Breast epithelium (tissue), 3 donors: ENCODE data around the gene POMP.
"Not testable (repeated sequence)": the region's sequence is repeated elsewhere in the genome, so short reads cannot be mapped to it uniquely, and the experiment has no call there.

ENCODE experiments used
- CTCF ChIP-seq, 3 donors: fragments of 450-650 bp; IDR thresholded peaks; one replicate each; pipeline ENCODE4 v1.5.1; 2016 to 2017; ENCODE audit warnings: antibody characterized with exemption in 3 of 3, mild to moderate bottlenecking in 3 of 3, moderate library complexity in 3 of 3
- POLR2A ChIP-seq: fragments of 450-650 bp; IDR thresholded peaks from one replicate; pipeline ENCODE4 v1.6.1; 2016; ENCODE audit warnings: antibody characterized with exemption, mild to moderate bottlenecking, moderate library complexity
- POLR2AphosphoS5 ChIP-seq, 3 donors: sonication (generic); formaldehyde crosslinking; IDR thresholded peaks; one replicate each; pipeline ENCODE4 v1.6.1; 2017; ENCODE audit warnings: antibody characterized with exemption in 3 of 3

GRCh38 chr13:28693605-28694491 lies 34.9 kb downstream of the POMP start:
- TF ChIP-seq POLR2AphosphoS5 (IDR thresholded peaks at IDR 0.05); CTCF (IDR thresholded peaks at IDR 0.05); POLR2A: not testable (repeated sequence)
